HEK293 (cell line): ENCODE results near the gene GALNT4.

Source experiments
- CTCF ChIP-seq: fragments of 450-650 bp; formaldehyde crosslinking; IDR thresholded peaks from 2 replicates; pipeline ENCODE4 v1.5.1; 2016; ENCODE audit warnings: missing biosample characterization, missing genetic modification characterization
- MYNN ChIP-seq: fragments of 450-650 bp; formaldehyde crosslinking; IDR thresholded peaks from 2 replicates; pipeline ENCODE4 v1.5.1; 2016; ENCODE audit warnings: missing biosample characterization, missing genetic modification characterization, borderline replicate concordance
- PRDM6 ChIP-seq: fragments of 450-650 bp; formaldehyde crosslinking; IDR thresholded peaks from 2 replicates; pipeline ENCODE4 v1.5.1; 2017; ENCODE audit warnings: missing biosample characterization, missing genetic modification characterization
- SP3 ChIP-seq: fragments of 450-650 bp; formaldehyde crosslinking; IDR thresholded peaks from 2 replicates; pipeline ENCODE4 v1.5.1; 2016; ENCODE audit warnings: missing biosample characterization, missing genetic modification characterization
- YY1 ChIP-seq: fragments of 450-650 bp; formaldehyde crosslinking; IDR thresholded peaks from 2 replicates; pipeline ENCODE4 v1.5.1; 2018; ENCODE audit warnings: missing biosample characterization, missing genetic modification characterization
- ZNF302 ChIP-seq: fragments of 450-650 bp; formaldehyde crosslinking; IDR thresholded peaks from 2 replicates; pipeline ENCODE4 v1.5.1; 2016; ENCODE audit warnings: missing biosample characterization, missing genetic modification characterization, low read depth
- ZSCAN5A ChIP-seq: fragments of 450-650 bp; formaldehyde crosslinking; IDR thresholded peaks from 2 replicates; pipeline ENCODE4 v1.5.1; 2016; ENCODE audit warnings: missing biosample characterization, missing genetic modification characterization
- TF ChIP-seq, protein P1 (sequence below): fragments of 450-650 bp; formaldehyde crosslinking; IDR thresholded peaks from 2 replicates; pipeline ENCODE4 v1.5.1; 2016; ENCODE audit warnings: missing biosample characterization, missing genetic modification characterization, low read depth

GRCh38 chr12:89490922-89491321 lies 33.7 kb downstream of the GALNT4 start:
- no peak for TF ChIP-seq CTCF
- TF ChIP-seq YY1 (tag by site-specific recombination): no peak
- no peak for TF ChIP-seq MYNN (tag by site-specific recombination)
- TF ChIP-seq, protein P1, sequence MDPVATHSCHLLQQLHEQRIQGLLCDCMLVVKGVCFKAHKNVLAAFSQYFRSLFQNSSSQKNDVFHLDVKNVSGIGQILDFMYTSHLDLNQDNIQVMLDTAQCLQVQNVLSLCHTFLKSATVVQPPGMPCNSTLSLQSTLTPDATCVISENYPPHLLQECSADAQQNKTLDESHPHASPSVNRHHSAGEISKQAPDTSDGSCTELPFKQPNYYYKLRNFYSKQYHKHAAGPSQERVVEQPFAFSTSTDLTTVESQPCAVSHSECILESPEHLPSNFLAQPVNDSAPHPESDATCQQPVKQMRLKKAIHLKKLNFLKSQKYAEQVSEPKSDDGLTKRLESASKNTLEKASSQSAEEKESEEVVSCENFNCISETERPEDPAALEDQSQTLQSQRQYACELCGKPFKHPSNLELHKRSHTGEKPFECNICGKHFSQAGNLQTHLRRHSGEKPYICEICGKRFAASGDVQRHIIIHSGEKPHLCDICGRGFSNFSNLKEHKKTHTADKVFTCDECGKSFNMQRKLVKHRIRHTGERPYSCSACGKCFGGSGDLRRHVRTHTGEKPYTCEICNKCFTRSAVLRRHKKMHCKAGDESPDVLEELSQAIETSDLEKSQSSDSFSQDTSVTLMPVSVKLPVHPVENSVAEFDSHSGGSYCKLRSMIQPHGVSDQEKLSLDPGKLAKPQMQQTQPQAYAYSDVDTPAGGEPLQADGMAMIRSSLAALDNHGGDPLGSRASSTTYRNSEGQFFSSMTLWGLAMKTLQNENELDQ (tag by site-specific recombination): no peak
- TF ChIP-seq ZNF302 (tag by site-specific recombination): no peak
- TF ChIP-seq ZSCAN5A (tag by site-specific recombination): no peak
- TF ChIP-seq SP3: no peak
- no peak for TF ChIP-seq PRDM6 (tag by site-specific recombination)
